Body of pancreas (tissue), 4 donors: ENCODE data around the gene CYP46A1. TPM values are rescaled to one million over a fixed set of nuclear protein-coding genes. Genes with fewer than 3 reads are reported as not detected.

ENCODE experiments used
- ATAC-seq: fragments of 150-250 bp; one replicate; pipeline ENCODE4 v1.9.1; 2016
- DNase-seq, 4 donors: peaks; one replicate each; pipeline ENCODE4 v3.0.0-alpha.2; 2019
- H3K27ac ChIP-seq, 4 donors: fragments of 200-600 bp; sonication (generic); 1 replicate in 3 of 4; 2 replicates in 1 of 4; pipeline versions ENCODE4 v1.5.1 to v1.6.1; 2016 to 2019; ENCODE audit warnings: mild to moderate bottlenecking in 1 of 4, mixed read lengths in 1 of 4, moderate library complexity in 1 of 4
- H3K27me3 ChIP-seq, 2 donors: fragments of 200-600 bp; sonication (generic); one replicate each; pipeline ENCODE4 v1.6.0; 2016; ENCODE audit warnings: mild to moderate bottlenecking in 1 of 2
- H3K36me3 ChIP-seq, 2 donors: fragments of 200-600 bp; sonication (generic); replicated peaks in 1 of 2; 2 replicates each; pipeline ENCODE4 v1.5.1; 2016; ENCODE audit warnings: low read depth in 2 of 2; ENCODE audit not compliant: insufficient read depth in 1 of 2
- H3K4me1 ChIP-seq: fragments of 200-600 bp; sonication (generic); one replicate; pipeline ENCODE4 v1.6.0; 2016
- H3K4me3 ChIP-seq, 2 donors: fragments of 200-600 bp; sonication (generic); 1 replicate in 1 of 2; 2 replicates in 1 of 2; pipeline ENCODE4 v1.5.1; 2016 to 2019
- H3K9me3 ChIP-seq, 3 donors: fragments of 200-600 bp; sonication (generic); 1 replicate in 2 of 3; 2 replicates in 1 of 3; pipeline ENCODE4 v1.5.1; 2016
- POLR2A ChIP-seq, 3 donors: fragments of 450-650 bp; IDR thresholded peaks; one replicate each; pipeline ENCODE4 v1.6.1; 2016; ENCODE audit warnings: antibody characterized with exemption in 3 of 3, mild to moderate bottlenecking in 2 of 3
- WGBS, 2 donors: methylation state at CpG; one replicate each; pipeline ENCODE4 v1.1.5; 2017; 5-methylcytosine and 5-hydroxymethylcytosine counted together
- intact Hi-C: fragments of 100-400 bp; cut with DNase I; formaldehyde crosslinking; loops from one replicate; pipeline ENCODE4 v1.15.1; 2023
- total RNA-seq, 2 donors: library from RNA; depleted of rRNA; stranded (reverse); fragments of >200 nt; gene quantifications; one replicate each; pipeline ENCODE4 v1.1.0, GENCODE V29; 2016
- TF ChIP-seq, protein P1 (sequence below), 7 experiments: fragments of 450-650 bp in 4 of 7; fragments of 200-600 bp in 3 of 7; sonication (generic) in 3 of 7; IDR thresholded peaks; one replicate each; pipeline ENCODE4 v1.5.1; 2016 to 2019; ENCODE audit warnings: antibody characterized with exemption in 7 of 7

Gene CYP46A1
- total RNA-seq, 2 donors from 2014 or later = 1.3 to 4.9 TPM

DNA sequence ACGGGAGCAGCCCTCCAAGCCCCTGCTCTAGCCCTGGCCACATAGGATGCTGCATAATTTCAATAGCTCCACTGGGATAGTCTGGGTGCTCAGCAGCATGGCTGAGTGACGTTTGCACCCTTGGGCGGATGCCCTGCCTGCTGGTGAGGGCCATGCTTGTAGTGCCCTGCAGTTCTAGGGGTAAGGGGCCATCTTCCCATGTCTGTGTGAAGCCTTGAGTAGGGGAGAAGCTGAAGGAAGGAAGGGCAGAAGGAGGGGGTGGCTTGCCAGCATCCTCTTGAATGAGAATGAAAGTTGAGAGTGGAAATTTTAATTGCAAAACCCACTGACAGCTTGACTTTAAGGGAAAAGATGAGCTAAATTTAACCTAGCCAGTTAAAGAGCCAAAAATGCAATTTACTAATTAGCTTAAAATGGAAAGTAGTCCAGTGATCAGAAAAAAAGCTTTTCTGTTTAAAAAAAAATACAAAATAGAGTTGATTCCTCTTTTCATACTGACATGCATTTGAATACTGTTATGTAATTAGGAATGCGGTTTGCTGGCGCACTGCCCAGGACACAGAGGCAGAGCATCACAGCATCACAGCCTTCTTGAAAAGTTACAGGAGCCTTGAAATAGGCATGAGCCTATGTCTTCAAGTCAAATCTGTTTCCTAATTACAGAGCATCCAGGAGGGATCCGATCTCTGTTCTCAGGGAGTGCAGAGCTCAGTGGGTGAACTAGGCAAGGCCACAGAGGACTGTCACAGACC lies 90.6 kb downstream of the CYP46A1 start:
- peak in 3 of 4 donors; percentile 41 to 48 (median 46) for DNase-seq
- ATAC-seq = no peak

DNA sequence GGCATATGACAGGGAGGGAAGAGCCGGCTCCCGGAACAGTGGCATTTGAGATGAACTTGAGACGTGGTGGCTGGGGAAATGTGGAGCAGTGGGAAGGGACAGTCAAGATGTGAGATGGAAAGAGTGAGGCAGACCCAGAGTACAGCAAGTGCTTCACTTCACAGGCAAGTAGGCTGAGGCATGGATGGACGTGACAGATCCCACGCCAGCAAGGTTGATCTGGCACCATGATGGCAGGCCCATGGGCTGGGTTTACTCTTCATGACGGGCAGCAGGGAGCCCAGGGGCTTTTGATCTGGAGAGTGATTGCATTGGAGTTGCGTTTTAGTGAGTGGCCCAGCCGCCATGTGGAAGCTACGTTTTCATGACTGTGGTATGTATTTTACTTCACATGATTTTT lies 91.3 kb downstream of the CYP46A1 start:
- Histone ChIP-seq H3K9me3 (no peaks in the 10 kb centered on the region), H3K36me3 (no peaks in the 10 kb centered on the region), H3K4me3 (no peak overlapping the region), H3K27me3 (no peaks in the 10 kb centered on the region), H3K4me1 (no peaks in the 10 kb centered on the region), H3K27ac (no peak overlapping the region)
- no peak for TF ChIP-seq POLR2A (IDR thresholded peaks at IDR 0.05)
- TF ChIP-seq, protein P1, sequence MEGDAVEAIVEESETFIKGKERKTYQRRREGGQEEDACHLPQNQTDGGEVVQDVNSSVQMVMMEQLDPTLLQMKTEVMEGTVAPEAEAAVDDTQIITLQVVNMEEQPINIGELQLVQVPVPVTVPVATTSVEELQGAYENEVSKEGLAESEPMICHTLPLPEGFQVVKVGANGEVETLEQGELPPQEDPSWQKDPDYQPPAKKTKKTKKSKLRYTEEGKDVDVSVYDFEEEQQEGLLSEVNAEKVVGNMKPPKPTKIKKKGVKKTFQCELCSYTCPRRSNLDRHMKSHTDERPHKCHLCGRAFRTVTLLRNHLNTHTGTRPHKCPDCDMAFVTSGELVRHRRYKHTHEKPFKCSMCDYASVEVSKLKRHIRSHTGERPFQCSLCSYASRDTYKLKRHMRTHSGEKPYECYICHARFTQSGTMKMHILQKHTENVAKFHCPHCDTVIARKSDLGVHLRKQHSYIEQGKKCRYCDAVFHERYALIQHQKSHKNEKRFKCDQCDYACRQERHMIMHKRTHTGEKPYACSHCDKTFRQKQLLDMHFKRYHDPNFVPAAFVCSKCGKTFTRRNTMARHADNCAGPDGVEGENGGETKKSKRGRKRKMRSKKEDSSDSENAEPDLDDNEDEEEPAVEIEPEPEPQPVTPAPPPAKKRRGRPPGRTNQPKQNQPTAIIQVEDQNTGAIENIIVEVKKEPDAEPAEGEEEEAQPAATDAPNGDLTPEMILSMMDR (IDR thresholded peaks at IDR 0.05) = no peak
- DNase-seq (no peak), ATAC-seq (no peak)
- intact Hi-C loops = no loop called here
- WGBS, 2 donors = 77% methylated on average over 9 of the region's 9 CpGs

More for the DNA sequence above, 90.6 kb downstream of the CYP46A1 start:
- TF ChIP-seq, protein P1 (IDR thresholded peaks at IDR 0.05) = no peak
- TF ChIP-seq POLR2A (IDR thresholded peaks at IDR 0.05) = no peak
- no peaks in the 10 kb centered on the region for H3K27me3 ChIP-seq
- no peaks in the 10 kb centered on the region for H3K36me3 ChIP-seq
- H3K27ac ChIP-seq = no peak overlapping the region
- H3K4me3 ChIP-seq = no peak overlapping the region
- WGBS, 2 donors = 57 to 60% methylated on average over 6 of the region's 6 CpGs
- intact Hi-C loops = no loop called here
- no peaks in the 10 kb centered on the region for H3K4me1 ChIP-seq
- no peaks in the 10 kb centered on the region for H3K9me3 ChIP-seq

Other genes with a start within 250 kb of the CYP46A1 start
- 10 to 100 TPM; 34.6 to 39.4 TPM for gene SETD3, start 203.4 kb upstream of the CYP46A1 start, total RNA-seq
- 1 to 10 TPM; 5.3 to 9.6 TPM for gene CCNK, start 202.9 kb upstream of the CYP46A1 start, total RNA-seq
- 10 to 100 TPM in 1 of 2 donors, 1 to 10 TPM in 1; 8.9 to 10.1 TPM for gene CCDC85C, start 80.1 kb upstream of the CYP46A1 start, total RNA-seq
- gene HHIPL1, start 39.2 kb upstream of the CYP46A1 start, total RNA-seq = under 1 TPM; under 0.01 to 0.26 TPM
- gene EML1, start 109.1 kb downstream of the CYP46A1 start, total RNA-seq = 10 to 100 TPM; 23.6 to 34.6 TPM